ENCODE measurements around the gene OR10H4.
A peak's percentile ranks its signal among the peaks of the same experiment; 100 is the strongest.
"Not testable (repeated sequence)": the region's sequence is repeated elsewhere in the genome, so short reads cannot be mapped to it uniquely, and the experiment has no call there.

The OR10H4 gene

GRCh38 chr19:15962319-15962718, 13.5 kb downstream of the OR10H4 start:
- peak; percentile 6 for DNase-seq
- peaks cover 86% of the 10 kb centered on the region for H3K9me3 Mint-ChIP-seq
- H3K27me3 Mint-ChIP-seq (ENCODE audit: low read depth, poor library complexity) = no peaks in the 10 kb centered on the region
- no peak overlapping the region for H3K4me3 Mint-ChIP-seq
- no peaks in the 10 kb centered on the region for H3K36me3 Mint-ChIP-seq (ENCODE audit: low read depth)
- H3K27ac Mint-ChIP-seq = no peak overlapping the region
- TF ChIP-seq CTCF (IDR thresholded peaks at IDR 0.05) = no peak
- H3K4me1 Mint-ChIP-seq = no peaks in the 10 kb centered on the region

GRCh38 chr19:15964231-15964630, 15.4 kb downstream of the OR10H4 start:
- H3K36me3 Mint-ChIP-seq (ENCODE audit: low read depth) = no peaks in the 10 kb centered on the region

GRCh38 chr19:15971224-15971780, 22.5 kb downstream of the OR10H4 start:
- Mint-ChIP-seq H3K4me1 (no peaks in the 10 kb centered on the region), H3K36me3 (ENCODE audit: low read depth) (no peaks in the 10 kb centered on the region), H3K9me3 (peaks cover 62% of the 10 kb centered on the region), H3K4me3 (no peak overlapping the region), H3K27me3 (ENCODE audit: low read depth, poor library complexity) (peaks cover 6% of the 10 kb centered on the region), H3K27ac (no peak overlapping the region)
- no peak for DNase-seq
- TF ChIP-seq CTCF (IDR thresholded peaks at IDR 0.05) = no peak

More at GRCh38 chr19:15964231-15964630, 15.4 kb downstream of the OR10H4 start:
- H3K27me3 Mint-ChIP-seq (ENCODE audit: low read depth, poor library complexity) = peaks cover 2% of the 10 kb centered on the region
- no peak for DNase-seq
- no peak for TF ChIP-seq CTCF (IDR thresholded peaks at IDR 0.05)
- H3K4me3 Mint-ChIP-seq = no peak overlapping the region
- H3K9me3 Mint-ChIP-seq = peaks cover 76% of the 10 kb centered on the region
- no peak overlapping the region for H3K27ac Mint-ChIP-seq
- no peaks in the 10 kb centered on the region for H3K4me1 Mint-ChIP-seq

- peaks cover 59% of the 10 kb centered on the region for H3K9me3 Mint-ChIP-seq
- not testable (repeated sequence) for H3K36me3 Mint-ChIP-seq (ENCODE audit: low read depth)
Measured at GRCh38 chr19:15972043-15972442, 23.2 kb downstream of the OR10H4 start.

GRCh38 chr19:15974856-15975255, 26.0 kb downstream of the OR10H4 start:
- no peak for TF ChIP-seq CTCF (IDR thresholded peaks at IDR 0.05)
- Mint-ChIP-seq H3K27me3 (ENCODE audit: low read depth, poor library complexity) (peaks cover 6% of the 10 kb centered on the region), H3K9me3 (peaks cover 67% of the 10 kb centered on the region), H3K36me3 (ENCODE audit: low read depth) (no peaks in the 10 kb centered on the region), H3K4me1 (no peaks in the 10 kb centered on the region), H3K4me3 (no peak overlapping the region), H3K27ac (no peak overlapping the region)
- no peak for DNase-seq

More at GRCh38 chr19:15972043-15972442, 23.2 kb downstream of the OR10H4 start:
- not testable (repeated sequence) for H3K4me3 Mint-ChIP-seq; DNase-seq; H3K27ac Mint-ChIP-seq; H3K27me3 Mint-ChIP-seq (ENCODE audit: low read depth, poor library complexity); H3K4me1 Mint-ChIP-seq

- DNase-seq = no peak
- Mint-ChIP-seq H3K36me3 (ENCODE audit: low read depth) (no peaks in the 10 kb centered on the region), H3K9me3 (peaks cover 76% of the 10 kb centered on the region), H3K27ac (no peak overlapping the region), H3K4me1 (no peaks in the 10 kb centered on the region), H3K27me3 (ENCODE audit: low read depth, poor library complexity) (peaks cover 2% of the 10 kb centered on the region), H3K4me3 (no peak overlapping the region)
- no peak for TF ChIP-seq CTCF (IDR thresholded peaks at IDR 0.05)
Measured at GRCh38 chr19:15976836-15977689, 28.3 kb downstream of the OR10H4 start.
